Coronary artery (tissue), 2 donors: ENCODE measurements around the gene FAF2.

Source experiments
- DNase-seq: peaks from one replicate; pipeline ENCODE4 v3.0.0-alpha.2; 2017; ENCODE audit warnings: low spot score
- H3K27ac ChIP-seq, 2 donors: fragments of 200-600 bp; sonication (generic); one replicate each; pipeline ENCODE4 v1.5.1; 2016 to 2019
- H3K4me3 ChIP-seq: fragments of 200-600 bp; sonication (generic); 2 replicates; pipeline ENCODE4 v1.5.1; 2016; ENCODE audit warnings: mild to moderate bottlenecking, moderate library complexity
- TF ChIP-seq, protein P1 (sequence below): fragments of 200-600 bp; sonication (generic); IDR thresholded peaks from one replicate; pipeline ENCODE4 v1.5.1; 2019; ENCODE audit warnings: antibody characterized with exemption

FAF2 gene

DNA sequence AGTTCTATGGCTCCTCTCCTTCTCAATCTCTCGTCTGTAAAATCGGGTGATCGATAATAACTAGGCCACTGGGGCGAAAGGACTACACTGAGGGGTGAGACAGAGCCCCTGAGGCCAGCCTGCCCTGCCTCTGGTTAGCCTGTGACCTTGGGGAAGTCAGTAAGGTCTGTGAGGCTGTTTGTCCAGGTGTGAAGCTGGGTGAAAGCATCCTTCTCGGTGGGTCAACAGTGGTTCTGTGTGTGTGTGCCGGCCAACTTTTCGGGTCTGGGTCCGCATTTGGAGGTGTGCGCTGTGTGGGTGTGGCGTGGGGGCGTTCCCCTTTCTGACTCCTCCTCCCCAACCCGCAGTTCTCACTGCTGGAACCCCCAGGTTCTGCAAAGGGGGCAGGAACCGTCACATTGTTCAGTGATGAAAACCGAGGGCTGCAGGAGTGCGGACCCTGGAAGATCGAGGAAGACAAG is 94.0 kb downstream of the FAF2 start:
- TF ChIP-seq, protein P1, sequence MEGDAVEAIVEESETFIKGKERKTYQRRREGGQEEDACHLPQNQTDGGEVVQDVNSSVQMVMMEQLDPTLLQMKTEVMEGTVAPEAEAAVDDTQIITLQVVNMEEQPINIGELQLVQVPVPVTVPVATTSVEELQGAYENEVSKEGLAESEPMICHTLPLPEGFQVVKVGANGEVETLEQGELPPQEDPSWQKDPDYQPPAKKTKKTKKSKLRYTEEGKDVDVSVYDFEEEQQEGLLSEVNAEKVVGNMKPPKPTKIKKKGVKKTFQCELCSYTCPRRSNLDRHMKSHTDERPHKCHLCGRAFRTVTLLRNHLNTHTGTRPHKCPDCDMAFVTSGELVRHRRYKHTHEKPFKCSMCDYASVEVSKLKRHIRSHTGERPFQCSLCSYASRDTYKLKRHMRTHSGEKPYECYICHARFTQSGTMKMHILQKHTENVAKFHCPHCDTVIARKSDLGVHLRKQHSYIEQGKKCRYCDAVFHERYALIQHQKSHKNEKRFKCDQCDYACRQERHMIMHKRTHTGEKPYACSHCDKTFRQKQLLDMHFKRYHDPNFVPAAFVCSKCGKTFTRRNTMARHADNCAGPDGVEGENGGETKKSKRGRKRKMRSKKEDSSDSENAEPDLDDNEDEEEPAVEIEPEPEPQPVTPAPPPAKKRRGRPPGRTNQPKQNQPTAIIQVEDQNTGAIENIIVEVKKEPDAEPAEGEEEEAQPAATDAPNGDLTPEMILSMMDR, result no peak
- Histone ChIP-seq H3K27ac (peak overlapping the region in 1 of 2 donors; percentile 79), H3K4me3 (peak overlapping the region; percentile 76)
- DNase-seq, result no peak

DNA sequence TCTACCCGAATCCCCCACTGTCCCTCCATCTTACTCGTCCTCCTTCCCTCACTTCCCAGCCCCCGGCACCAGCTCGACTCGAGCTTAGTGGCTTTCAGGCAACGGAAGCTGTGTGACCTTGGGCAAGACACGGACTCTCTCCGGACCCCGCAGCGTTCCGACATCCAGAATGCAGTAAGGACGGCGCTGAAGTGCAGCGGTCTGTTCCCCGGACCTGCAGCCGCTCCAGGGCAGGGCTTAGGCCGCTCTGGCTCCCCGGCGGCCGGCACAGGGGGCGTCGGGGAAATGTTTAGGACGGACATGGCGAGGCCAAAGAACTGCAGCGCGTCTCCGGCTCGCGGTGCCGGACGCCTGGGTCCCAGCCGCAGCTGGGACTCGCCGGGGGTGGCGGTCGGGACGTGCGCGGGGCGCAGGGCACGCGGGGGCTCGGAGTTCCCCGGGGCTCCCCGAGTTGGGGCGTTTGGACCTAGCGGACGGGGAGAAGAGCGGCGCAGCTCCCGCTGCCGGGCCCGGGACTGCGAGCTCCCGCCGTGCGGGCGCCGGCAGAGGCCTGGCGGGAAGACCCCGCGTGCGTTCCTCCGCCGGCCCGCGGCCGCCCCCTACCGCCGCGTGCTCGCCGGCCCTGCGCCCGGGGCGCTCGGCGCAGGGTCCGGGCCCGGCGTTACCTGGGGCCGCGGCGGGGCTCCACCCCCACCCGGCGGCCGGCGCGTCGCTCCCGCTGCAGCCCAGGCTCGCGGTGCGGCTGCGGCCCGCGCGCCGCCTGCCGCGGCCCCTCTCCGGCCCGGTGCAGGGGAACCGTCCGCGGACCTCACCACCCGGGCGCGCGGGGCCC is 94.6 kb downstream of the FAF2 start:
- no peak for DNase-seq
- peak overlapping the region; percentile 76 for H3K4me3 ChIP-seq
- peak overlapping the region in 1 of 2 donors; percentile 79 for H3K27ac ChIP-seq
- TF ChIP-seq, protein P1, result no peak

DNA sequence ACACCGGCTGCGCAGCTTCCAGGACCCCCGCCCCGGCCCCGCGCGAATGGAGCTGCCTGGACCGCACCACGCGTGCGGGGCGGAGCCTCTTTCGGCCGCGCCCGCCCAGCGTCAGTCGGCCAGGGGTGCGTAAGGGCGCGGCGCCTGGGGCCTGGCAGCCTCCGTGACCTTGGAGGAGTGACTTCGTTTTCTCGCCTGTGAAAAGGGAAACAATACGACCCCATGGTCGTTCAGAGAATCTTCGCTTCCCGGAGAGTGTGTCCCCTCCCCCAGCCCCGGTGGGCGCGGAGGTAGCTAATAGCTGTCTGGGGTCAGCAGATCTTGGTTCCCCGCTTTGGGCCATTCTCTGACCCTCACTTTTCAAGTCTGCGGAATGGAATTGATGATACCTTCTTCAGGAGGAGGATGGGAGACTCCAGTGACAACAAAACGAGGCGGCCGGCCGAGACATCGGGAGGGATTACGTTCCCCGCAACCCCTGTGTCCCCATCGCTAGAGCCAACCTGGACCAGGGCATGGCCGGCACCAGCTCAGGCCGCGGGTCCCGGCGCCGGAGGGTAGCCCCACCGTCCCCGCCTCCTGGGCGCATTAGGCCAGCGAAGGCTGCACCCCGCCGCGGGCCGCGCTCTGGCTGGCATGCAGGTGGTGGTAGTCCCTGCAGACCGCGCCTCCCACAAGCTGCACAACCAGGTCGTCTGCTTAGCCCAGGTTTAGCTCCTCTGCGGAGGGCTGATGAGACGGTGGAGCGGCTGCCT is 95.4 kb downstream of the FAF2 start:
- TF ChIP-seq, protein P1, result no peak
- DNase-seq, result no peak
- peak overlapping the region; percentile 38 to 79 for H3K27ac ChIP-seq
- peak overlapping the region; percentile 76 for H3K4me3 ChIP-seq

DNA sequence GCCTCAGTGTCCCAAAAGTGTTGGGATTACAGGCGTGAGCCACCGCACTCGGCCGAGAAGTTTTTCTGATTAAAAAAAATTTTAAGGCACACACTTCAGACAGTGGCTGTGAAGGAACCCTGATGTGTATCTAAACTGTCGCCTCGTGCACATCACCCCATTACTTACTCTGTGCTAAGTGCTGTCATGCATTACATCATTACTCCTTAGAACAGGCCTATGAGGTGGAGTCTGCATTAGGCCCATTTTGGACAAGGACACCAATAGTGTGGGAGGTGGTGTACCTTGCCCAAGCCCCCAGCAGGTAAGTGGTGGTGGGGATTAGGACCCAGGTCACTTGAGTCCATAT is 97.2 kb downstream of the FAF2 start:
- Histone ChIP-seq H3K27ac (no peak overlapping the region), H3K4me3 (no peak overlapping the region)
- no peak for DNase-seq
- TF ChIP-seq, protein P1, result no peak

DNA sequence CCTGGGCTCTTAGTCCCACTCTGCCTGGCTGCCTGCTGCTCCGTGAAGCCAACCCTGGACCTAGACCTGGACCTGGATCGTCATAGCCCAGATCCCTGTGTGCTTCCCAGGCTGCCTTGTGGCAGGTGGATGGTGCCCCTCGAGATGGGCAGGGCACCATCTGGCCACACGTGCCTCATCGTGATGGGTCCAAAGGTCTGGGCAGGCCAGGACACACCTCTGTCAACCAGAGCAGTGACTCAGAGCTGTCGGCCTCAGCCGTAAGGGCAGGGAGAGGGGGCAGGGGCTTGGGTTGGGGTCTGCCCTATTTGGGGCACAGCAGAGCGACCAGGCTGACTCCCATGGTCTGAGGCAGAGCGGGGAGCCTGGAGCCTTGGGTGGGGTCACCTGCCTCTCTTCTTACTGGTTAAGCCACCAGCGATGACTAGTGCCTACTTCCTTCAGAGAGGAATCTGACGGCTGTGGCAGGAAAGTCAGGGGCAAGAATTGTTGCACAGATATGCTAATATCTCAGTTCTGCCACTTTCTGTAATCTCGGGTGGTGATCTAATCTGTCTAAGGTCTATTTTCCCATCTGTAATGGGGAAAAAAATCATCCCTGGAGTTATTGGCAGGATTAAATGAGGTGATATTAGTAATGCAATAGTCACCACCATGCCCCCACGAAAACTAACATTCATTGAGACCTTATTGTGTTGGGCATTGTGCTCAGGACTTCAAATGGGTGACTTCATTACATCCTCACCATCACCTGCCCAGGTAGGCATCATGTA is 97.7 kb downstream of the FAF2 start:
- TF ChIP-seq, protein P1, result no peak
- no peak overlapping the region for H3K27ac ChIP-seq

DNA sequence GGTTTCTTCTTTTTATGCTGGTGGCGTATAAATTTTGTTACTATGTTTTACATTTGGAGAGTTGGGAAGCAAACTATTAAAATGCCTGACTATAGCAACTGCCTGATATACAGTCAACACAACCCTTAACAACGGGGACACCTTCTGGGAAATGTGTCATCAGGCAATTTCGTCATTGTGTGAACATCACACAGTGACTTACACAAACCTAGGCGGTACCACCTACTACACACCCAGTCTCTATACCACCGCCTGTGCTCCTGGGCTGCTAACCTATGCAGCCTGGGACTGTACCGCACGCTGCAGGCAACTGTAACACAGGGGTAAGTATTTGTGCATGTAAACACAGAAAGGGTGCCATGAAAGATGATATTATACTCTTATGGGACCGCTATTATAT is 99.6 kb downstream of the FAF2 start:
- no peak overlapping the region for H3K4me3 ChIP-seq
- no peak overlapping the region for H3K27ac ChIP-seq
- TF ChIP-seq, protein P1, result no peak
- DNase-seq, result no peak

More for the DNA sequence above, 97.7 kb downstream of the FAF2 start:
- no peak for DNase-seq
- no peak overlapping the region for H3K4me3 ChIP-seq
